Germinal center (tissue), 1 donor: ENCODE measurements around the gene PLAU.
"Not testable (repeated sequence)": the region's sequence is repeated elsewhere in the genome, so short reads cannot be mapped to it uniquely, and the experiment has no call there.

Source experiments
- DNase-seq: peaks from one replicate; pipeline ENCODE4 v3.0.0; 2012; ENCODE audit warnings: mixed read lengths, low spot score

The PLAU gene

GRCh38 chr10:73876971-73877370 lies 34.0 kb upstream of the PLAU start:
- no peak for DNase-seq

- DNase-seq, result no peak
Measured at GRCh38 chr10:73877533-73878160, 33.3 kb upstream of the PLAU start.

- no peak for DNase-seq
Measured at GRCh38 chr10:73878365-73878764, 32.6 kb upstream of the PLAU start.

GRCh38 chr10:73879296-73880173 lies 31.4 kb upstream of the PLAU start:
- peak; percentile 83 for DNase-seq

GRCh38 chr10:73881221-73881919 lies 29.6 kb upstream of the PLAU start:
- no peak for DNase-seq

GRCh38 chr10:73884017-73884416 lies 26.9 kb upstream of the PLAU start:
- DNase-seq, result no peak

- DNase-seq, result peak; percentile 75
Measured at GRCh38 chr10:73886085-73886529, 24.8 kb upstream of the PLAU start.

GRCh38 chr10:73886661-73887293 lies 24.2 kb upstream of the PLAU start:
- DNase-seq, result peak; percentile 1

- peak; percentile 1 for DNase-seq
Measured at GRCh38 chr10:73887294-73888039, 23.5 kb upstream of the PLAU start.

- DNase-seq, result no peak
Measured at GRCh38 chr10:73888514-73888913, 22.4 kb upstream of the PLAU start.

GRCh38 chr10:73889014-73889413 lies 21.9 kb upstream of the PLAU start:
- DNase-seq, result no peak

- not testable (repeated sequence) for DNase-seq
Measured at GRCh38 chr10:73889416-73889815, 21.5 kb upstream of the PLAU start.

GRCh38 chr10:73890261-73890660 lies 20.7 kb upstream of the PLAU start:
- no peak for DNase-seq

GRCh38 chr10:73890830-73891229 lies 20.1 kb upstream of the PLAU start:
- not testable (repeated sequence) for DNase-seq

GRCh38 chr10:73891540-73891939 lies 19.4 kb upstream of the PLAU start:
- DNase-seq, result no peak

GRCh38 chr10:73892310-73893030 lies 18.5 kb upstream of the PLAU start:
- no peak for DNase-seq

- no peak for DNase-seq
Measured at GRCh38 chr10:73893426-73893825, 17.5 kb upstream of the PLAU start.

GRCh38 chr10:73894245-73894971 lies 16.5 kb upstream of the PLAU start:
- no peak for DNase-seq

- not testable (repeated sequence) for DNase-seq
Measured at GRCh38 chr10:73895381-73895780, 15.6 kb upstream of the PLAU start.

- no peak for DNase-seq
Measured at GRCh38 chr10:73897693-73898092, 13.2 kb upstream of the PLAU start.
